GM06990 (cell line): Measurements from ENCODE around the gene INPP5A.

Source experiments
- DNase-seq: peaks from one replicate; pipeline ENCODE4 v3.0.0-alpha.2; 2011; ENCODE audit not compliant: insufficient read length; ENCODE audit errors: extremely low read depth
- H3K27me3 ChIP-seq: replicated peaks from 2 replicates; pipeline ENCODE4 v1.6.0; 2011; ENCODE audit warnings: low read length; ENCODE audit not compliant: control insufficient read depth, insufficient read depth
- H3K36me3 ChIP-seq: 2 replicates; pipeline ENCODE4 v1.5.1; 2011; ENCODE audit warnings: low read length; ENCODE audit not compliant: control insufficient read depth, insufficient read depth
- H3K4me3 ChIP-seq: replicated peaks from 2 replicates; pipeline ENCODE4 v1.5.1; 2011; ENCODE audit warnings: low read depth, mild to moderate bottlenecking, control low read depth, low read length
- CTCF ChIP-seq: IDR thresholded peaks from 2 replicates; pipeline ENCODE4 v1.5.1; 2011; ENCODE audit warnings: low read length, control low read depth, mild to moderate bottlenecking, inconsistent platforms; ENCODE audit not compliant: insufficient read depth, poor library complexity, severe bottlenecking

INPP5A gene

GRCh38 chr10:132804287-132804686 lies 266.7 kb downstream of the INPP5A start:
- H3K36me3 ChIP-seq = no peaks in the 10 kb centered on the region
- H3K4me3 ChIP-seq = no peak overlapping the region
- no peaks in the 10 kb centered on the region for H3K27me3 ChIP-seq
- no peak for TF ChIP-seq CTCF
- no peak for DNase-seq

GRCh38 chr10:132804785-132805426 lies 267.3 kb downstream of the INPP5A start:
- TF ChIP-seq CTCF = no peak
- Histone ChIP-seq H3K36me3 (no peaks in the 10 kb centered on the region), H3K27me3 (no peaks in the 10 kb centered on the region), H3K4me3 (no peak overlapping the region)
- DNase-seq = no peak

GRCh38 chr10:132805599-132805998 lies 268.0 kb downstream of the INPP5A start:
- no peaks in the 10 kb centered on the region for H3K36me3 ChIP-seq
- H3K27me3 ChIP-seq = no peaks in the 10 kb centered on the region
- no peak for TF ChIP-seq CTCF
- no peak for DNase-seq
- H3K4me3 ChIP-seq = no peak overlapping the region

GRCh38 chr10:132806110-132806509 lies 268.5 kb downstream of the INPP5A start:
- TF ChIP-seq CTCF = no peak
- no peaks in the 10 kb centered on the region for H3K36me3 ChIP-seq
- no peaks in the 10 kb centered on the region for H3K27me3 ChIP-seq
- no peak overlapping the region for H3K4me3 ChIP-seq
- no peak for DNase-seq

- no peak for TF ChIP-seq CTCF
- DNase-seq = no peak
- Histone ChIP-seq H3K36me3 (no peaks in the 10 kb centered on the region), H3K27me3 (no peaks in the 10 kb centered on the region), H3K4me3 (no peak overlapping the region)
These were observed 269.0 kb downstream of the INPP5A start for GRCh38 chr10:132806561-132807003.

GRCh38 chr10:132807621-132808049 lies 270.0 kb downstream of the INPP5A start:
- Histone ChIP-seq H3K36me3 (no peaks in the 10 kb centered on the region), H3K27me3 (no peaks in the 10 kb centered on the region), H3K4me3 (no peak overlapping the region)
- DNase-seq = no peak
- no peak for TF ChIP-seq CTCF
